K562 (cell line): ENCODE results near the gene VMP1.

ENCODE experiments used
- ARID3A ChIP-seq: IDR thresholded peaks from 2 replicates; pipeline ENCODE4 v1.6.1; 2012; ENCODE audit warnings: low read depth, low read length, improper control_type of control experiment, borderline replicate concordance
- JUND ChIP-seq, 2 experiments: IDR thresholded peaks; 2 replicates in 1 of 2; 3 replicates in 1 of 2; pipeline ENCODE4 v1.6.1; 2011; ENCODE audit warnings: borderline replicate concordance in 2 of 2, low read depth in 2 of 2, low read length in 2 of 2, improper control_type of control experiment in 1 of 2, missing biosample characterization in 1 of 2, missing genetic modification characterization in 1 of 2, missing genetic modification reagents in 1 of 2
- POLR2A ChIP-seq: fragments of 450-650 bp; conservative IDR thresholded peaks from 2 replicates; pipeline ENCODE4 v1.6.1; 2016
- PRPF4 ChIP-seq: fragments of 200-400 bp; formaldehyde crosslinking; IDR thresholded peaks from one replicate; pipeline ENCODE4 v1.6.1; 2017; ENCODE audit warnings: low read length, low read depth, mild to moderate bottlenecking; ENCODE audit not compliant: insufficient read depth, poor library complexity, severe bottlenecking
- RBFOX2 ChIP-seq: fragments of 200-400 bp; formaldehyde crosslinking; IDR thresholded peaks from 2 replicates; pipeline ENCODE4 v1.6.1; 2017; ENCODE audit warnings: low read depth, mild to moderate bottlenecking, low read length, moderate library complexity
- SMAD1 ChIP-seq: fragments of 150-350 bp; IDR thresholded peaks from 2 replicates; pipeline ENCODE4 v1.6.1; 2014; ENCODE audit warnings: low read length, low read depth; ENCODE audit not compliant: partially characterized antibody
- ZNF133 ChIP-seq: fragments of 250-450 bp; sonication (Bioruptor Pico); IDR thresholded peaks from 2 replicates; pipeline ENCODE4 v1.4.0; 2020; ENCODE audit warnings: mild to moderate bottlenecking
- TF ChIP-seq, protein P1 (sequence below), 3 experiments: IDR thresholded peaks in 2 of 3; conservative IDR thresholded peaks in 1 of 3; 2 replicates each; pipeline ENCODE4 v1.5.1; 2011 to 2012; ENCODE audit warnings: low read length in 3 of 3, mild to moderate bottlenecking in 3 of 3, control low read depth in 2 of 3, improper control_type of control experiment in 1 of 3, inconsistent platforms in 1 of 3, low read depth in 1 of 3, mixed read lengths in 1 of 3, moderate library complexity in 1 of 3; ENCODE audit not compliant: insufficient read depth in 2 of 3

GRCh38 chr17:59722623-59723022 lies 15.2 kb downstream of the VMP1 start:
- TF ChIP-seq, protein P1, sequence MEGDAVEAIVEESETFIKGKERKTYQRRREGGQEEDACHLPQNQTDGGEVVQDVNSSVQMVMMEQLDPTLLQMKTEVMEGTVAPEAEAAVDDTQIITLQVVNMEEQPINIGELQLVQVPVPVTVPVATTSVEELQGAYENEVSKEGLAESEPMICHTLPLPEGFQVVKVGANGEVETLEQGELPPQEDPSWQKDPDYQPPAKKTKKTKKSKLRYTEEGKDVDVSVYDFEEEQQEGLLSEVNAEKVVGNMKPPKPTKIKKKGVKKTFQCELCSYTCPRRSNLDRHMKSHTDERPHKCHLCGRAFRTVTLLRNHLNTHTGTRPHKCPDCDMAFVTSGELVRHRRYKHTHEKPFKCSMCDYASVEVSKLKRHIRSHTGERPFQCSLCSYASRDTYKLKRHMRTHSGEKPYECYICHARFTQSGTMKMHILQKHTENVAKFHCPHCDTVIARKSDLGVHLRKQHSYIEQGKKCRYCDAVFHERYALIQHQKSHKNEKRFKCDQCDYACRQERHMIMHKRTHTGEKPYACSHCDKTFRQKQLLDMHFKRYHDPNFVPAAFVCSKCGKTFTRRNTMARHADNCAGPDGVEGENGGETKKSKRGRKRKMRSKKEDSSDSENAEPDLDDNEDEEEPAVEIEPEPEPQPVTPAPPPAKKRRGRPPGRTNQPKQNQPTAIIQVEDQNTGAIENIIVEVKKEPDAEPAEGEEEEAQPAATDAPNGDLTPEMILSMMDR (IDR thresholded peaks at IDR 0.05 in 2 of 3, conservative IDR thresholded peaks at IDR 0.05 in 1 of 3; ENCODE audit: insufficient read depth in 2 of 3, low read depth in 1 of 3, low read length in 3 of 3), result no peak
- TF ChIP-seq JUND (IDR thresholded peaks at IDR 0.05; ENCODE audit: borderline replicate concordance, low read depth, low read length) (no peak), JUND (tag; IDR thresholded peaks at IDR 0.05; ENCODE audit: borderline replicate concordance, low read depth, low read length) (no peak), POLR2A (no peak), ZNF133 (CRISPR knock-in tag) (no peak), ARID3A (no peak), PRPF4 (no peak), SMAD1 (no peak), RBFOX2 (no peak)
